GM18873 (cell line): ENCODE data around the gene LPP.

Experiments used
- ATAC-seq: cut with Tn5 transposase; IDR thresholded peaks from one replicate; pipeline ENCODE4 v1.9.1; 2021; ENCODE audit warnings: mild to moderate bottlenecking, moderate library complexity, moderate number of reproducible peaks; ENCODE audit not compliant: unreplicated experiment, low FRiP score

Gene LPP

GRCh38 chr3:188863999-188864406 is 710.0 kb downstream of the LPP start:
- ATAC-seq: no peak

GRCh38 chr3:188867691-188868265 is 713.8 kb downstream of the LPP start:
- no peak for ATAC-seq

- no peak for ATAC-seq
Measured at GRCh38 chr3:188868803-188869202, 714.8 kb downstream of the LPP start.

- no peak for ATAC-seq
Measured at GRCh38 chr3:188869628-188870027, 715.7 kb downstream of the LPP start.

- no peak for ATAC-seq
Measured at GRCh38 chr3:188870431-188870830, 716.5 kb downstream of the LPP start.

- ATAC-seq: no peak
Measured at GRCh38 chr3:188874576-188874975, 720.6 kb downstream of the LPP start.

- ATAC-seq: no peak
Measured at GRCh38 chr3:188875413-188875812, 721.5 kb downstream of the LPP start.

- no peak for ATAC-seq
Measured at GRCh38 chr3:188876370-188876769, 722.4 kb downstream of the LPP start.

GRCh38 chr3:188877381-188877780 is 723.4 kb downstream of the LPP start:
- ATAC-seq: no peak

- no peak for ATAC-seq
Measured at GRCh38 chr3:188878076-188878475, 724.1 kb downstream of the LPP start.

GRCh38 chr3:188881954-188882641 is 728.1 kb downstream of the LPP start:
- ATAC-seq: no peak

GRCh38 chr3:188884299-188885043 is 730.5 kb downstream of the LPP start:
- no peak for ATAC-seq

- no peak for ATAC-seq
Measured at GRCh38 chr3:188888321-188889053, 734.5 kb downstream of the LPP start.

GRCh38 chr3:188889054-188889491 is 735.1 kb downstream of the LPP start:
- no peak for ATAC-seq

- no peak for ATAC-seq
Measured at GRCh38 chr3:188890572-188891270, 736.8 kb downstream of the LPP start.

GRCh38 chr3:188899881-188900280 is 745.9 kb downstream of the LPP start:
- ATAC-seq: no peak

GRCh38 chr3:188900421-188900951 is 746.5 kb downstream of the LPP start:
- no peak for ATAC-seq

- ATAC-seq: no peak
Measured at GRCh38 chr3:188901126-188901525, 747.2 kb downstream of the LPP start.

- ATAC-seq: no peak
Measured at GRCh38 chr3:188901671-188902287, 747.8 kb downstream of the LPP start.

GRCh38 chr3:188904670-188905069 is 750.7 kb downstream of the LPP start:
- no peak for ATAC-seq
